ENCODE results near the gene CCDC185.

CCDC185 gene

GRCh38 chr1:223393275-223394214 lies at the start of gene CCDC185:
Gene CCDC185 (plus strand): TSS chr1:223393415. CDS start chr1:223393476, 61 bp downstream.
- Histone ChIP-seq H3K27ac (ENCODE audit: low read depth, low read length, poor library complexity, severe bottlenecking) (no peak within 1 kb of the TSS), H3K36me3 (ENCODE audit: insufficient read depth, low read length) (no peaks in the 10 kb centered on the region), H3K9me3 (ENCODE audit: low read length) (no peaks in the 10 kb centered on the region), H2AFZ (ENCODE audit: low read length) (no peak within 1 kb of the TSS), H3K4me3 (ENCODE audit: low read depth, low read length, poor library complexity, severe bottlenecking) (no peak within 1 kb of the TSS), H4K20me1 (ENCODE audit: insufficient read depth, low read length) (no peaks in the 10 kb centered on the region), H3K4me1 (ENCODE audit: insufficient read depth, low read length, severe bottlenecking) (no peaks in the 10 kb centered on the region), H3K27me3 (ENCODE audit: insufficient read depth, low read length) (no peaks in the 10 kb centered on the region), H3K9ac (ENCODE audit: low read length) (no peak within 1 kb of the TSS), H3K79me2 (ENCODE audit: insufficient read depth, low read length) (no peaks in the 10 kb centered on the region), H3K9me2 (ENCODE audit: low read depth, low read length) (no peaks in the 10 kb centered on the region), H3F3A (ENCODE audit: insufficient read depth, low read length) (no peaks in the 10 kb centered on the region), H3K4me2 (ENCODE audit: low read length) (no peak within 1 kb of the TSS)
- TF ChIP-seq EZH2 (IDR thresholded peaks at IDR 0.05; ENCODE audit: borderline replicate concordance, low read length) (no peak), CTCF (IDR thresholded peaks at IDR 0.05; ENCODE audit: low read length) (no peak)

- no peaks in the 10 kb centered on the region for H4K20me1 ChIP-seq (ENCODE audit: insufficient read depth, low read length)
- H3K4me2 ChIP-seq (ENCODE audit: low read length): no peak overlapping the region
- no peak overlapping the region for H2AFZ ChIP-seq (ENCODE audit: low read length)
- H3K4me1 ChIP-seq (ENCODE audit: insufficient read depth, low read length, severe bottlenecking): no peaks in the 10 kb centered on the region
- no peaks in the 10 kb centered on the region for H3K27me3 ChIP-seq (ENCODE audit: insufficient read depth, low read length)
- H3K9ac ChIP-seq (ENCODE audit: low read length): no peak overlapping the region
- TF ChIP-seq EZH2 (IDR thresholded peaks at IDR 0.05; ENCODE audit: borderline replicate concordance, low read length): no peak
- TF ChIP-seq CTCF (IDR thresholded peaks at IDR 0.05; ENCODE audit: low read length): no peak
- H3F3A ChIP-seq (ENCODE audit: insufficient read depth, low read length): no peaks in the 10 kb centered on the region
- no peaks in the 10 kb centered on the region for H3K9me3 ChIP-seq (ENCODE audit: low read length)
- no peaks in the 10 kb centered on the region for H3K79me2 ChIP-seq (ENCODE audit: insufficient read depth, low read length)
- H3K9me2 ChIP-seq (ENCODE audit: low read depth, low read length): no peaks in the 10 kb centered on the region
- no peaks in the 10 kb centered on the region for H3K36me3 ChIP-seq (ENCODE audit: insufficient read depth, low read length)
- H3K4me3 ChIP-seq (ENCODE audit: low read depth, low read length, poor library complexity, severe bottlenecking): no peak overlapping the region
- no peak overlapping the region for H3K27ac ChIP-seq (ENCODE audit: low read depth, low read length, poor library complexity, severe bottlenecking)
Observed at GRCh38 chr1:223343692-223344091, 49.5 kb upstream of the CCDC185 start.

- no peak overlapping the region for H2AFZ ChIP-seq (ENCODE audit: low read length)
- no peak overlapping the region for H3K9ac ChIP-seq (ENCODE audit: low read length)
- H3K79me2 ChIP-seq (ENCODE audit: insufficient read depth, low read length): no peaks in the 10 kb centered on the region
Observed at GRCh38 chr1:223344491-223344890, 48.7 kb upstream of the CCDC185 start.

More at GRCh38 chr1:223344491-223344890, 48.7 kb upstream of the CCDC185 start:
- Histone ChIP-seq H3K4me1 (ENCODE audit: insufficient read depth, low read length, severe bottlenecking) (no peaks in the 10 kb centered on the region), H3K27me3 (ENCODE audit: insufficient read depth, low read length) (no peaks in the 10 kb centered on the region), H3K36me3 (ENCODE audit: insufficient read depth, low read length) (no peaks in the 10 kb centered on the region), H3K9me2 (ENCODE audit: low read depth, low read length) (no peaks in the 10 kb centered on the region), H3K9me3 (ENCODE audit: low read length) (no peaks in the 10 kb centered on the region), H3F3A (ENCODE audit: insufficient read depth, low read length) (no peaks in the 10 kb centered on the region), H3K4me3 (ENCODE audit: low read depth, low read length, poor library complexity, severe bottlenecking) (no peak overlapping the region), H3K4me2 (ENCODE audit: low read length) (no peak overlapping the region), H3K27ac (ENCODE audit: low read depth, low read length, poor library complexity, severe bottlenecking) (no peak overlapping the region), H4K20me1 (ENCODE audit: insufficient read depth, low read length) (no peaks in the 10 kb centered on the region)
- TF ChIP-seq EZH2 (IDR thresholded peaks at IDR 0.05; ENCODE audit: borderline replicate concordance, low read length) (no peak), CTCF (IDR thresholded peaks at IDR 0.05; ENCODE audit: low read length) (no peak)

All from OCI-LY1 (cell line).